HepG2 (cell line): ENCODE data around the gene LST1. TPM values are rescaled to one million over a fixed set of nuclear protein-coding genes. Genes with fewer than 3 reads are reported as not detected.

Experiments used
- ARID5B ChIP-seq: IDR thresholded peaks from 2 replicates; pipeline ENCODE4 v1.4.0; 2020; ENCODE audit warnings: mild to moderate bottlenecking, missing genetic modification reagents
- ATF4 ChIP-seq, 2 experiments: fragments of 450-650 bp in 1 of 2; sonication (generic) in 1 of 2; formaldehyde crosslinking; IDR thresholded peaks; 2 replicates each; pipeline versions ENCODE4 v1.5.0 to v1.8.0; 2020 to 2022; ENCODE audit warnings: mild to moderate bottlenecking in 1 of 2, missing genetic modification reagents in 1 of 2
- CAMTA2 ChIP-seq: sonication (generic); formaldehyde crosslinking; IDR thresholded peaks from 2 replicates; pipeline ENCODE4 v1.4.0; 2020; ENCODE audit warnings: mild to moderate bottlenecking, missing genetic modification reagents, borderline replicate concordance
- CERS6 ChIP-seq: sonication (generic); formaldehyde crosslinking; IDR thresholded peaks from 2 replicates; pipeline ENCODE4 v1.5.0; 2020; ENCODE audit warnings: missing genetic modification reagents
- HIC2 ChIP-seq: sonication (generic); formaldehyde crosslinking; IDR thresholded peaks from 2 replicates; pipeline ENCODE4 v1.9.0; 2022; ENCODE audit warnings: low read depth, missing genetic modification reagents
- MNT ChIP-seq: fragments of 450-650 bp; IDR thresholded peaks from 2 replicates; pipeline ENCODE4 v1.6.1; 2016
- NFE2L1 ChIP-seq: sonication (generic); formaldehyde crosslinking; IDR thresholded peaks from 2 replicates; pipeline ENCODE4 v1.4.0; 2020; ENCODE audit warnings: missing genetic modification reagents, mild to moderate bottlenecking, borderline replicate concordance
- NFIC ChIP-seq: IDR thresholded peaks from 2 replicates; pipeline ENCODE4 v1.6.1; 2012; ENCODE audit warnings: mild to moderate bottlenecking, low read length, inconsistent platforms
- SKI ChIP-seq: fragments of 450-650 bp; IDR thresholded peaks from one replicate; pipeline ENCODE4 v1.6.1; 2018; ENCODE audit warnings: mild to moderate bottlenecking; ENCODE audit not compliant: partially characterized antibody
- ZBTB33 ChIP-seq: sonication (generic); formaldehyde crosslinking; IDR thresholded peaks from 2 replicates; pipeline ENCODE4 v1.4.0; 2020; ENCODE audit warnings: missing genetic modification reagents
- ZFP1 ChIP-seq: IDR thresholded peaks from 2 replicates; pipeline ENCODE4 v1.6.1; 2016
- ZNF121 ChIP-seq: sonication (generic); formaldehyde crosslinking; IDR thresholded peaks from 2 replicates; pipeline ENCODE4 v1.5.0; 2020; ENCODE audit warnings: mild to moderate bottlenecking, missing genetic modification reagents
- ZNF33A ChIP-seq: sonication (generic); formaldehyde crosslinking; IDR thresholded peaks from 2 replicates; pipeline ENCODE4 v1.5.1; 2020; ENCODE audit warnings: missing genetic modification reagents, mild to moderate bottlenecking, moderate library complexity, borderline replicate concordance
- ZNF367 ChIP-seq: sonication (generic); formaldehyde crosslinking; IDR thresholded peaks from 2 replicates; pipeline ENCODE4 v1.4.0; 2020; ENCODE audit warnings: missing genetic modification reagents, borderline replicate concordance
- ZNF556 ChIP-seq: sonication (generic); formaldehyde crosslinking; IDR thresholded peaks from 2 replicates; pipeline ENCODE4 v1.4.0; 2020; ENCODE audit warnings: mild to moderate bottlenecking, missing genetic modification reagents, borderline replicate concordance
- ZNF766 ChIP-seq: sonication (generic); formaldehyde crosslinking; IDR thresholded peaks from 2 replicates; pipeline ENCODE4 v1.5.0; 2020; ENCODE audit warnings: missing genetic modification reagents, borderline replicate concordance
- ZNF891 ChIP-seq: sonication (generic); formaldehyde crosslinking; IDR thresholded peaks from 2 replicates; pipeline ENCODE4 v1.5.0; 2020; ENCODE audit warnings: mild to moderate bottlenecking, missing genetic modification reagents
- polyA plus RNA-seq, 8 experiments: library from polyadenylated mRNA; depleted of rRNA in 3 of 8; stranded (reverse) in 7 of 8; unstranded in 1 of 8; fragments of >200 nt; fragmentation: Illumina TruSeq in 4 of 8; extraction: Trizol in 4 of 8; gene quantifications; 2 replicates each; pipeline versions ENCODE4 v1.2.1 to v1.2.3, GENCODE V29; 2011 to 2016; ENCODE audit warnings: low read depth in 4 of 8, missing spikeins in 1 of 8, mixed read lengths in 1 of 8; ENCODE audit not compliant: insufficient read depth in 1 of 8
- total RNA-seq, 5 experiments: library from RNA; depleted of rRNA; stranded (reverse); fragments of >200 nt; fragmentation: Illumina TruSeq; extraction: Trizol; gene quantifications; 2 replicates each; pipeline ENCODE4 v1.2.3, GENCODE V29; 2016; ENCODE audit warnings: low read depth in 1 of 5

Gene LST1
- total and polyA plus RNA-seq, 2 of the 13 experiments (the other 11 are each of a cell fraction or from before 2014, with no cell fraction given) = not detected

GRCh38 chr6:31546958-31547726 lies 38.9 kb upstream of the LST1 start, which contains the start of gene NFKBIL1 (continued):
- TF ChIP-seq HIC2 = no peak
- no peak for TF ChIP-seq NFIC
- no peak for TF ChIP-seq ZFP1 (CRISPR knock-in tag)
- TF ChIP-seq ZNF556 (CRISPR knock-in tag) = peak; percentile 54; the same call in 1 of the 2 replicates
- TF ChIP-seq ZBTB33 (CRISPR knock-in tag) = peak; percentile 36; the same call in 1 of the 2 replicates
- no peak for TF ChIP-seq CERS6
- peak in 1 of 2 experiments; percentile 80; a peak in 2 of 4 replicates for TF ChIP-seq ATF4 (CRISPR knock-in tag; IDR thresholded peaks at IDR 0.05)
- no peak for TF ChIP-seq ZNF891 (CRISPR knock-in tag)
- peak; percentile 45; the same call in 1 of the 2 replicates for TF ChIP-seq MNT
- TF ChIP-seq ZNF121 (CRISPR knock-in tag) = no peak
- TF ChIP-seq CAMTA2 (CRISPR knock-in tag) = no peak
- TF ChIP-seq ZNF367 (CRISPR knock-in tag) = no peak
- TF ChIP-seq ZNF33A (CRISPR knock-in tag) = no peak
- TF ChIP-seq ARID5B = peak; percentile 62; the same call in 1 of the 2 replicates
- TF ChIP-seq SKI = no peak
- TF ChIP-seq ZNF766 = no peak
- TF ChIP-seq NFE2L1 (CRISPR knock-in tag) = no peak
